Panc1 (cell line): ENCODE measurements around the gene ADGRD1.

Experiments used
- SIN3A ChIP-seq: IDR thresholded peaks from 2 replicates; pipeline ENCODE4 v1.6.1; 2012; ENCODE audit warnings: low read depth, mild to moderate bottlenecking, low read length, moderate library complexity, borderline replicate concordance; ENCODE audit not compliant: insufficient read depth
- TF ChIP-seq, protein P1 (sequence below): fragments of 450-650 bp; IDR thresholded peaks from 2 replicates; pipeline ENCODE4 v1.5.1; 2017; ENCODE audit warnings: mild to moderate bottlenecking

DNA sequence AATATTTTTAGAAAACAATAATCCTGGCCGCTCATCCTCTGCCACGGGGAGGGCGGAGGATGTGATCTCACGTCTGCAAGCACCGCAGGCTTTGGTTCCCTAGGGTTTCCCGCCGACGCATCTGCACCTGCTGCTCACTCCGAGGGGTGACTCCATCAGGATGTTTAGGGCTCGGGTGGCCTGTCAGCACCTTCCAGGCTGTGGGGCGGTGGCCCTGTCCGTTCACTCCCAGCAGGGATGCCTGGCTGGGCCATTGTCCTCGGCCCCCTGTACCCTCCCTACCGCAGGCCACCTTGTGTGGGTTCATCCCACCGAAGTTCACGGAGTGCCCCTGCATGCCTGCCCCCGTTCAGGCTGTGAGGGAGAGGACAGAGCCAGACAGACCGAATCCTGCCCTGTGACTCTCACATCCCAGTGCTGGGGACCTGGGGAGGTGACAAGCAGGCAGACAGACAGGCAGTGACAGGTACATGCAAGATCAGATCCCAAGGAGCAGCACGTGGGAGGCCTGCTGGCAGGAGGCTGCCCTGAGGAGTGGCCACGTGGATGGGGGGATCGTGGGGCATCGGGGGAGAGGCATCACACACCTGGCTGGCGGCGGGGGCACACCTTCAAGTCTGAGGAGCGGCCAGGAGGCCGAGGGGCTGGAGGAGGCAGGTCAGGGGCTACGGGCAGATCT is 112.6 kb downstream of the ADGRD1 start:
- TF ChIP-seq, protein P1, sequence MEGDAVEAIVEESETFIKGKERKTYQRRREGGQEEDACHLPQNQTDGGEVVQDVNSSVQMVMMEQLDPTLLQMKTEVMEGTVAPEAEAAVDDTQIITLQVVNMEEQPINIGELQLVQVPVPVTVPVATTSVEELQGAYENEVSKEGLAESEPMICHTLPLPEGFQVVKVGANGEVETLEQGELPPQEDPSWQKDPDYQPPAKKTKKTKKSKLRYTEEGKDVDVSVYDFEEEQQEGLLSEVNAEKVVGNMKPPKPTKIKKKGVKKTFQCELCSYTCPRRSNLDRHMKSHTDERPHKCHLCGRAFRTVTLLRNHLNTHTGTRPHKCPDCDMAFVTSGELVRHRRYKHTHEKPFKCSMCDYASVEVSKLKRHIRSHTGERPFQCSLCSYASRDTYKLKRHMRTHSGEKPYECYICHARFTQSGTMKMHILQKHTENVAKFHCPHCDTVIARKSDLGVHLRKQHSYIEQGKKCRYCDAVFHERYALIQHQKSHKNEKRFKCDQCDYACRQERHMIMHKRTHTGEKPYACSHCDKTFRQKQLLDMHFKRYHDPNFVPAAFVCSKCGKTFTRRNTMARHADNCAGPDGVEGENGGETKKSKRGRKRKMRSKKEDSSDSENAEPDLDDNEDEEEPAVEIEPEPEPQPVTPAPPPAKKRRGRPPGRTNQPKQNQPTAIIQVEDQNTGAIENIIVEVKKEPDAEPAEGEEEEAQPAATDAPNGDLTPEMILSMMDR = no peak
- TF ChIP-seq SIN3A = no peak
